Astrocyte of the hippocampus (primary cell): ENCODE data around the gene RBSN.
"Not testable (repeated sequence)": the region's sequence is repeated elsewhere in the genome, so short reads cannot be mapped to it uniquely, and the experiment has no call there.

ENCODE experiments used
- DNase-seq: peaks from one replicate; pipeline ENCODE4 v3.0.0; 2011; ENCODE audit warnings: low read depth, low spot score

The RBSN gene

DNA sequence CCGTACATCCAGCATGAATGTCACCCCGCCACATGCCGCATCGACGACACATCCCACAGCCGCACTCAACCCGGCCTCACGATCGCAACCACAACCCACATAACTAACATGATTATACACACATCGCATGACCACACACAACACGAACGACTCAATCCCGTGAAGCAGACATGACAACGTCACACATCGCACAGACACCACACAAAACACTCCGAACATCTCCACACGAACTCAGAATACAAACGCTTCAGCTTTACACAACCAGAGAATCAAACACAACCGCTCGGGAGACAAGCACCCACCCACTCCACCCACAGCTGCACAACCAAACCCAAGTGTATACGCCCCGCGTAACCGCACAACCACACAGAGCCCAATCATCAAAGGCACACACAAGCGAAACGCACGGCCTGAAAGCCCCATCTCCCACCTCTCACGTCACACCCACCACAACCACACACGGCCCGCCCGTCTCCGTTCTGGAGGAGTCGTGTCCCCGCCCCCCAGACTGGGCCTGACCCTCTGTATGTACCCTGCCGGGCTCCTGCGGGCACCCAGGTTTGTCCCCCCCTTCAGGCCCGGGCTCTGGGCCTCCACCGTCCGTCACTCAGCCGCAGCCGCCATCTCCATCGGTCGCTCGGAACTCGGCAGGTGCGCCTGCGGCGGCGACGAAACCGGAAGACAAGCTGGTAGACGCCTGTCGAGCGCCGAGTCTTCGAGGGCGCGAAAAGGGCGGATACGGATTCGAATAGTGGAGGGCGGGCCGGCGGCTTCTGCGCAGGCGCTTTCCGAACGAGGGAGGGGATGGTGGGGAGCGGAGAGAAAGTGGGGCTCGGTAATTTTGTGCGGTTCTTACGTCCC lies at the start of gene RBSN:
Gene RBSN, minus strand, starts transcription at position 646 of the 861 bp plus-strand sequence. CDS start 3,028 bp downstream, outside the sequence.
- DNase-seq, result peak; percentile 98

DNA sequence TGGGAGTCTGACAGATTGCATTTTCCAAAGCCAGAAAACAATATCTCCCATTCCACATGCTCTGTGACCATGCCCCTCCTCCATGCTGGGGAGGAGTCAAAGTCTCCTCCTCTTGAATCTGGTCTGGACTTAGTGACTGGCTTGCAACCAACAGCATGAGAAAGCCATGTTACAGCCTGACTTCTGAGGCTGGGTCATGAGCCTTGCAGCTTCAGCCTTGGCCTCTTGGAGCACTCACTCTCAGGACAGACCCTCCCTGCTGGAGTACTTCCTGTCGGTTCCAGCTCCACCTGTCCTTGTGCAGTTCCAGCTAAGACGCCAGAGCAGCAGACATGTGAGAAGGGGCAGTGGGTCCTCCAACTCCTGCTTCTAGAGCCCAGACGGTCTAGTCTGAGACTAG lies 49.7 kb upstream of the RBSN start:
- DNase-seq, result no peak

DNA sequence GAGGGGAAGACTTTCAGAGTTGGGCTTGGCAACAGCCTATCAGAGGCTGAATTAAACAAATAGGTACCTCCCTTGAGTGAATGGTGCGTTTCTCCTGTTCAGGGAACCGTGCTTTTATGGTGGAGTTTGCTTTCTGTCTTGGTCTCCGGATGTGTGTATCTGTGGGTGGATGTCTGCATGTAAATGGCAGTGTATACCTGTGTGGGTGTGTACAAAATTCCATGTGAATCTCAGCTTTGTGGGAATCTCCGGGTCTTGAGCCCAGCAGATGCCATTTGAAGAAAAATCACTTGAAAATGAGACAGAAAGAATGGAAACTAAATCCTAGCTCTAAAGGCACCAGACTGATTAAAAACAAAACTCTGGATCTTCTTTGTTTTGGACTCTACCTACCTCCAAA lies 37.9 kb upstream of the RBSN start:
- not testable (repeated sequence) for DNase-seq

DNA sequence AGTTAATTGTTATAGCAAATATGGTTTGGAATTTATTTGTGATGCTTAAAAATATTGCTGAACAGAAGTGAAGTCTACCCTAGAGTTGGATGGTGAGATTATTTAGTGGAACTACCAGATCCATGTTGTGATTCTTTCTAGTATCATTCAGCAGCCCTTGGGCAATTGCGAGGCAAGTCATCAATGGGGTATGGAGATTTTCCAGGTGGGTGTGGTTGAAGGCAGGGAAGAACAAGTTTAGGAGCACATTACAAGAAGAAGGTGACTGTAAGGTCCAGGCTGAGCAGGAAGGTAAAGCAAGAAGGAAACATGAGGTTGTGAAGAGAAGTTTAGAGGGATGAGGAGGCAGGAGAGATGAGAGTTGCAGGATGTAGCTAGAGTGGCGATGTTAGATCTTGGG lies 36.0 kb upstream of the RBSN start:
- DNase-seq, result not testable (repeated sequence)

DNA sequence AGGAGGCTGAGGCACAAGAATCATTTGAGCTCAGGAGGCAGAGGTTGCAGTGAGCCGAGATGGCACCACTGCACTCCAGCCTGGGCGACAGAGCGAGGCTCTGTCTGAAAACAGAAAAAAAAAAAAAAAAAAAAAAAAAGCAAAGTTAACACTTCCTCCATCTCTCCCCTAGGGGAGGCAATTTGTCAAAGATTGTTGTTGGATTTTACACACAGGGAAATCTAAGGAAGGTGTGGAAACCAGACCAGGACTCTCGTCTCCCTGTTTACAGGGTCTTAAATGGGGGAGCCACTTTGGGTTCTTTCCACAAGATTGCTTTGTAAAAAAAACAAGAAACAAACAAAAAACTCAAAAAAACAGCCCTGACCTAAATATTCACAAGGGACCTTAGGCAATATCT lies 29.5 kb upstream of the RBSN start:
- not testable (repeated sequence) for DNase-seq

DNA sequence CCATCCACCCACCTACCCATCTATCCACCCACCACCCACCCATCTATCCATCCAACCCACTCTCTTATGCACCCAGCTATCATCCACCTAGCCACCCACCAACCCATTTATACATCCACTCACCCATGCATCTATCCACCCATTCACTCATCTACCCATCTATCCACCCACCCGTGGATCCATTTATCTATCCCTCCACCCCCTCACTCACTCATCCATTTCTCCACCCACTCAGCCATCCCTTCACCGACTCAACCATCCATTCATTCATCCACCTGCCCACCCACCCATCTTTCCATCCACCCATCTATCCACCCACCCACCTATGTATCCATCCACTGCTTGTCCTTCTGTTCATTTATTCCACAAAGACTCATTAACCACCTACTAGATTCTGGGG lies 28.0 kb upstream of the RBSN start:
- not testable (repeated sequence) for DNase-seq

DNA sequence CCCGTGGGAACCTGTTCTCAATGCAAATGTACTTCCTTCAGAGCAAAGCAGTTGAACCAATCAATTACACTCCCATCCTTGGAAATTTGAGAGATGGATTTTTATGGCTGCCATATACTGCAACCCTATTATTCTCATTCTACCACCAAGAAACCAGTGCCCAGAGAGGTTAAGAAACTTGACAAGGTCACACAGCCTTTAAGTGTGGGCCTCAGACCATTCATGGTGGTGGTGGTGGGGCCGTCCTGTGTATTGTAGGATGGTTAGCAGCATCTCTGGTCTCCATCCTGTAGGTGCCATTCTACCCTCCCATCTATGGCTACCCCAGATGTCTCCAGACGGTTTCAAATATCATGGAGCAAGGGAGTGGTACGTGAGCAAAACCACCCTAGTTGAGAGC lies 23.4 kb upstream of the RBSN start:
- DNase-seq, result no peak

DNA sequence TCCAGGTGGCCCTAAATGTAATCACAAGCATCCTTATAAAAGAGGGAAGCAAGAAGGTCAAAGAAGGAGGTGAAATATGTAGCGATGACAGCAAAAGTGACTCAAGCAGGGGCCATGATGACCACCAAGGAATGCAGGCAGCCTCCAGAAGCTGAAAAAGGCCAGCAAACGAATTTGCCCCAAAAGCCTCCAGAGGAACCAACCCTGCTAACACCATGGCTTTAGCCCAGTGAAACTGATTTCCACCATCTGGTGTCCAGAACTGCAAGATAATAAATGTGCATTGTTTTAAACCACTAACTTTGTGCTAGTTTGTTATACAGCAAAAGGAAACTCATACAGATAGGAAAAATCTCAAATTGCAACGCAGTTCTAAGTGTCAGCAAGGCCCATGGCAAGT lies 23.0 kb upstream of the RBSN start:
- DNase-seq, result no peak

DNA sequence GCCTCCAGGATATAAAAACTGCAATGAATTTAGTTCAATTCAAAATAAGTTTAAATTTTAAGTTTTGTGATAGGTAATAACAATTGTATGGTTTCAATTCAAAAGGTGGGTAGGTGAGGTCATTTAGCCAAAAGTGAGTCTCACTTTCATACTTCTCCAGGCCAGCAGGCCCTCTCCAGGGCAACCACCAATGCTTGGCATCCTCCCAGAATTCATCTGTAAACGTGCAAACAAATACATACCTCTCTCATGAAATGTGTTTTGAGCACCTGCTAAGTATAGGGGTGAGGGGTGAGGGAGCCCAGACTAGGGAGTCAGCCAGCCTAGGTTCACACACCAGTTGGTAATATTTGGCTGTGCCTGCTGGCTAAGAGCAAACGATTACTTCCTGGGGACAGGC lies 22.0 kb upstream of the RBSN start:
- no peak for DNase-seq

DNA sequence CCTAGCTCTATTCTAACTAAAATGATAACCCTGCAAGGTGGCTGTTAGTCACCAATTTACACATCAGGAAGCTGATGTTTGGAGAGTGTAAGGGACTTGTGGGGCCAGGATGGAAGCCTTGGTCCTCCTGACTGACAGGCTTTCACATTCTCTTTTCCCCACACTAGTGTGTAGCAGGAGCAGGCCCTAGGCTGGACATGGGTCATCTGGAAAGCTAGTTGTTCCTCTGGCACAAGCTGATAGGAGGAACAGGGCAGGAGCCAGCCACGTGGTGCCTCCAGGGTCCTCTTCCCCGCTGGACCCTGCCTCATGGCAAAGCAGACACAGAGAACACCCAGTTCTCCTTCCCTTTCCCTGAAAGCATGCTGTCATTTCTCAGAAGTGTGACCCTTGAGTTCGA lies 18.1 kb upstream of the RBSN start:
- no peak for DNase-seq

DNA sequence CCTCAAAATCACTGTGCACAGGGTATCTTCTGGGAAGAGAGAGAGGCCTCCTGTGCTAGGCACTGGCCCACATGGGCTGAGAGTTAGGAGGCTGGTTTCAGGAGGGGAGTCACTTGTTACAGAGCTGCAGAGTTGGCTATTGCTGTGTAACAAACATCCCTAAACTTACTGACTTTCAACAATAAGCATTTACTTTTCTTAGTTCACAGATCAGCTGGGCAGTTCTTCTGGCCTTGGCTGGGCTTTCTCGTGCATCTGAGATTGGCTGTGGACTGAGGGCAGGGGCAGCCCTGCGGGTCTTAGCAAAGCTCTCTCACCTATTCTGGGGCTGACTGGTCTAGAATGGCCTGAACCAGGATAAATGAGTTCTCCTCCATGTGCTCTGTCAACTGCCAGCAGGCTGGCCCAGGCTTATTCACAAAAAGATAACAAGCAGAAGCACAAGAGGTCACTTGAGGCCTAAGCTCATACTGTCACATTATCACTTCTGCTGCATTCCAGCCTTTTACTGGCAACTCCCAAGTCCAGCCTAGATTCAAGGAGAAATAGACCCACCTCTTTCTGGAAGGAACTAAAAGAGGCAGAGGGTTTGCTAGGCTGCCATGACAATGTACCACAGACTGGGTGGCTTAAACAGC lies 17.2 kb upstream of the RBSN start:
- no peak for DNase-seq

DNA sequence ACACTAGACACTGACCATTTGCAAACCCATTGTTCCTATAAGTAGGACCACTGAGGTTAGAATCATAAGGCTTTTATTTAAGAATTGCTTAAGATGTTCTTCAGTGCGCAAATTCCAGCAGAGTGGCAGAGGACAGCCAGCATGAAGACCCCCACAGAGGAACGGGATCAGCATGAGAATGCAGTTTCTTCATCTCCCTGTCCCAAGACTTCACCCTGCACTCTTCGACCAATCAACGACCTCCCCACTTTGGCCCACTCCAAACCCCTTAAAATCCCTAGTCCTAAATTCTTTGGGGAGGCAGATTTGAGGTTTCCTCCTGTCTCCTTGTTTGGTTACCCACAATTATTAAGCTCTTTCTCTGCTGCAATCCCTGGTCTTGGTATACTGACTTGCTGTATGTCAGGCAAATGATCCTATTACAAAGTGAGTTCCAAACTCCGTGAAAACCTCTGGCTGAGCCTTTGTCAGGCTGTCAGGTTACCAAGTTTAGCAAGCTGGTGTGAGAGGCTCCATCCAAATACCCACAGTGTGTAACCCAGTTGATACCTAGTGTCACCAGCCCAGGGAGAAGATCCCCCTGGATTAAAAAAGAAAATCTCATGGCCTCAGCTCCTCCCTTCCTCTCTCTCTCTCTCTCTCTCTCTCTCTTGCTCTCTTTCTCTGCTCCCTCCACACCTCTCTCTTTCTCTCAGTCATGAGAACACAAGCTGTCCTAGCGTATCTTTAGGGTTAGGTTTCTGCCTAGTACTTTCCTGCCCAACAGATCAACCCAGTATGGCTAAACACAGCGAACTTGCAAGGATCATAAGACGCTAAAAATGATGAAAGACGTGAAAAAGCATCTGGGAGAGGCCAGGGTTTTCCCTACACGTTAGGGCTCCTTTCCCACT lies 15.8 kb upstream of the RBSN start:
- no peak for DNase-seq

DNA sequence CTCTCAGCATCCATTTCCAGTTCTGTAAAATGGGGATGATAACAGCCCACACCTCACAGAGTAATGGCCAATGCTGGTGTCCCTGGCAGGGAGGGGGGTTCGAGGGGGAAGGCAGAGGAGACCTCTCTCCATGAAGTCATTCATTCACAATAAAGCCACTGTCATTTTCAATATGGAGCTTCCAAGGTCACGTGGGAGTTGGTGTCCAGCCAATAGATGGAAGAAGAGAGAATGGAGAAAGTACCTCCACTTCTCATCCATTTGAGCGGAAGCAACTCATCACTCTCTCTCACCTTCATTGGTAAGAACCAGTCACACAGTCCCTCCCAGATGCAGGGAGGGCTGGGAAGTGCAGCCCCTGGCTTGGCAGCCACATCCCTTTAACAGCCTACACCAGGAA lies 14.9 kb upstream of the RBSN start:
- DNase-seq, result no peak

DNA sequence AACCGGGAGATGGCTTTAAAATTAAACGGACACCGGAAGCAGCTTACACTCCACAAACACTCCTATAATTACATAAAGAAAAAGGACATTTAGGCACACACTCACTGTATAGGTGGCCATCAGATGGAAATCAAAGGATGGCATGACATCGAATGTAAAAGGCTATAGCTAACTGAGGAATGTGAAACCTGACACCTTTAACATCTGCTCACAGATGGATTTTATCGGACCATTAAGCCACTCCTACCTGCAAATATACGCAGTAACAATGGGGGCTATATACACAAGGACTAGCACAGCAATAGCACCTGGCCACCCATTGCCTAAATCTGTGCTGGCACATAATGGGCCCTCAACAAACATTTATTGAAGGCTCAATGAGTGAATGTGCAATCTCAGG lies 14.5 kb upstream of the RBSN start:
- DNase-seq, result no peak

DNA sequence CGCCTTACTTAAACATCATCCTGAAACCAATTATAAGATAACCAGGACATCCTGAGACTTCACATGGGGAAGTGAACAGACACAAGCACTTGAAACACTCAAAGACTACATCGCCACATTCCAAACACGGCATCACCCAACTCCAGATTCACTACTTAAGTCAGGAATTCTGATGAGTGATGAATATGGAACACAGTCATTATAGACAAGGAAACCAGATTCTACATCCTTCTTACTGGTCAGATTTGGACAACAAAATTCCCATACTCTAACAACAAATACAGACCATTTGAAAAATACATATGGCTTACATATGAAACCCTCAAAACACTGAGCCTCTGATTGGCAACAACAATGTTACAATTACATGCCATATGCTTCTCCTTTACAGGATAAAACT lies 13.1 kb upstream of the RBSN start:
- no peak for DNase-seq

DNA sequence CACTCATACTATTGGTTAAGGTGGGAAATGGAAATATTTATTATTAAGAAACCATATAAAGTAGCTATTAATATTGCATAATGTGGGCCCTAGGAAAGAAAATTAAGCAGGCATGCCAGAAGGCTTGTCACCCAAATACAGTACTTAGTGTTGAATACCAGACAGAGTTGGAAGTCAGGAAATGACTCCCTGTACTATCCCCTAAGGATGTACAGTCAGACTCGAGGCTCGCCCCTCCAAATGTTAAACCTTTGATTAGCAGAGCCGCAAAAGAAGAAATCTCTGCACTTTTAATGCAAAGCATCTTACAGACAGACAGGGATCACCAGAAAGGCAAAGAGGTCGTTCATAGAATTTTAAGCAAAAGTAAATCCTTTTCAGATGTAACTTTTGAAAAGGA lies 11.3 kb upstream of the RBSN start:
- DNase-seq, result no peak

DNA sequence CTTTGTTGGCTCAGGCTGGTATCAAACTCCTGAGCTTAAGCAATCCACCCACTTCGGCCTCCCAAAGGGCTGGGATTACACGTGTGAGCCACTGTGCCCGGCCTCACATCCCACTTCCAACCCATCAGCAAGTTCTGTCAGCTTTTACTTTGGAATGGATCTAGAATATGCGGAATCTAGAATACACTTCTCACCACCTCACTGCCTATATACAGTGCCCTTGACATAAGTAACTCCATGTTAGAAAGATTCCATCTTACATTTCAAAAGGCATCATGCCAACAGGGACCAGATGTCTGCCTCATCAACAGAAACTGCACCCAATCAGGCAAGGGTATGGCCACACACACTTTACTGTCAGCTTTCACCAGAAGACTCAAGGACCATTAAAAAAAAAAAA lies 9.9 kb upstream of the RBSN start:
- no peak for DNase-seq

DNA sequence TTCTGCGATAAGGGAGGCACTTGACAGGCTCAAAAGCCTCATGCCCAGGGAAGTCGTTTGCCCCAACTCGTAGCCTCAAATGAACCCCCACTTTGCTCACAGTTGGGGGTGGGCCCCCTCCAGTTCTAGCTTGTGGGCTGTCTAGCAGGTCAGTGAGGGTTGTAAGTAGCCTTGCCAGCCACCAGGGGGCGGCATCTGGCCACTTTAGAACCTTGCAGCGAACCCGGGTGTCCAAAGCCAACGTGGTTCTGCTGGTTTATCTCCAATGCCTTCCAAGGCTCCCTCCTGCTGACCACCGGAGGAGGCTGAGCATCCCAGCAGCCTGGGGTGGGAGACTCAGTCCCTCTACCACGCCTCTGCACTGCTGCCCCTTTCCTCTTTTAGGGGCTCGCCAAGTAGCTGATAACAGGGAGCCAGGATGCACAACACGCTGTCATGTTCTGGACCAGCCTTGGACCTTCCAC lies 9.2 kb upstream of the RBSN start:
- DNase-seq, result peak; percentile 79

DNA sequence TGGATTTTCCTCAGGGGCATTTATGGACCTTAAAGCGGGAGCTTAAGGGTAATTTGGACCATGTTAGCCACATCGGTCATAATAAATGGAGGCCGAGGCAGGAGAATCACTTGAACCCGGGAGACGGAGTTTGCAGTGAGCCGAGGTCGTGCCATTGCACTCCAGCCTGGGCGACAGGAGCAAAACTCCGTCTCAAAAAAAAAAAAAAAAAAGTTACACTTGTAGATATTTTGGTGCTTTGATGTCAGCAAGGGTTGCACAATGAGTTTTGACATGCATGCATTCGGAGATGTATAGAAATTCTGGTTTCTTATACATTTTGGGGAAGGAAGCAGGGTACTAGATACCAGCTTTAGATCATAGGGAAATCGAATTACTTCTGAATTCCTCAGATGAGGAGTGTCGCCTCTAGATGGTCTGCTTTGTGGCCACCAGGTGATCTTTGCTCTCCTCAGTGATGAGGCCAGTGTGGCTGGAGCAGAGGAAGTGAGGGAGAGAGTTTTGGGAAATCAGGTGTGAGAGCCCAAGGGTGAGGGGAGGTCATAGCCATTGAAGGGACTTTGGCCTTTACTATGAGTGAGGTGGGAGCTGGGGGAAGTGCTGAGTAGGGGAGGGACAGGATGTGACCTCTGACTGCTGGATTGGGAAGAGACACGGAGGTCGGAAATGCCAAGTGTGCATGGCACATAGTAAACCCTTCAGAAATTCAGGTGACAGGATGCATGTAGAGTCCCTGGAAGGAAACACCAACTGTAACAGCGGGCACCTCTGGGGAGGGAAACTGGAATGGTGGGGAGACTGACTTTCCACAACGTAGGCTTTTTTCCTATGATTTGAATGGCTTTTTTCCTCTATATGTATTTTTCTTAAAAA lies 8.4 kb upstream of the RBSN start:
- DNase-seq, result no peak

DNA sequence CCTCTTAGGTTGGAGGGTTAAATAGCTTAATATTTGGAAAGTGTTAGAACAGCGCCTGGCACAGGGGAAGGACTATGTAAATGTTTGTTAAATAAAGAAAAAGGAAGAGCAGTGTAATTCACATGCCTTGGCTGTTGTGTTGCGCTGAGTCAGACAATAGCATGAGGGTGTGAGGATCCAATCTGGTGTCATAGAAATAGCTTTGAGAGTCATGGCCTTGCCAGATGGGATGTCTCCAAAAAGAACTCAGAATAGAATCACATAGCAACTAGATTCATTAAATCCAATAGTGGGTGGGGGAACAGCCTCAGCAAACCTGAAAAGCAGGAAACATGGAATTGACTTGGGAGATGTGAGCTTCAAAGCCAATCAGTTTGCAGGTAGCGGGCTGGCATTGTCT lies 3.9 kb upstream of the RBSN start:
- DNase-seq, result no peak

DNA sequence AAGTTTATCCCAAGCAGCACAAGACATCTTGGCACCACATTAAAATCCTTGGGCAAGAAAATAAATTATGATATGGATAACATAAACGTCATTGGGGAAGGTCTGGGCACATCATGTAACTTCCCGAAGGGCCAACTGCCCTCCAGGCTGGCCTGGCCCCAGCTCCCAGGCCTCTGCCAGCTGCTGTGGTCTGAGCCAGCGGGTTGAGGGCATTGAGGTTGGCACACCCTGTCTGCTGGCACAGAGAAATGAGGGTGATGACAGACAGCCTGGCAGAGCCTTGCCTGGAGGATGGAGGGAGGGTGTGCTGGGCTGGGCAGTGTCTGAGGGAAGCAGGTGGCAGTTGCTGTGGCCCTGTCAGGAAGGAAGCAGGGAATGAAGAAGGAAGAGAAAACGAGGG lies 3.3 kb upstream of the RBSN start:
- no peak for DNase-seq
